GM12892 (cell line): ENCODE results near the gene TNFAIP1.
A peak's percentile ranks its signal among the peaks of the same experiment; 100 is the strongest.

ENCODE experiments used
- POLR2A ChIP-seq: IDR thresholded peaks from 2 replicates; pipeline ENCODE4 v1.6.1; 2011; ENCODE audit warnings: low read depth, low read length, control low read depth
- POLR2AphosphoS5 ChIP-seq: IDR thresholded peaks from 2 replicates; pipeline ENCODE4 v1.6.1; 2011; ENCODE audit warnings: low read depth, low read length, control low read depth
- TAF1 ChIP-seq: IDR thresholded peaks from 2 replicates; pipeline ENCODE4 v1.6.1; 2011; ENCODE audit warnings: low read depth, mild to moderate bottlenecking, control low read depth, low read length, borderline replicate concordance

- TF ChIP-seq POLR2A: no peak
- peak; percentile 37; the same call in 1 of the 2 replicates for TF ChIP-seq POLR2AphosphoS5
- TF ChIP-seq TAF1: no peak
Measured at GRCh38 chr17:28367641-28368305, 32.2 kb downstream of the TNFAIP1 start.
